Measurements from ENCODE around the gene ROBO1. TPM values are rescaled to one million over a fixed set of nuclear protein-coding genes. Genes with fewer than 3 reads are reported as not detected.

ROBO1 gene
- total and polyA plus RNA-seq, 2 of the 8 experiments (the other 6 are each of a cell fraction or from before 2014, with no cell fraction given), result 51.4 to 91.0 TPM

- 0 out of 2 replicates have a peak overlapping the region, but pooled peaks have one; percentile 14 for H2AFZ ChIP-seq (ENCODE audit: low read length)
- H3K23ac ChIP-seq (ENCODE audit: insufficient read length), result no peak overlapping the region
- no peaks in the 10 kb centered on the region for H3K23me2 ChIP-seq (ENCODE audit: low read depth, low read length)
- H3K9ac ChIP-seq (replicated peaks in 1 of 4; ENCODE audit: extremely low read depth in 1 of 4, low read depth in 3 of 4, low read length in 3 of 4), result no peak overlapping the region
- H3K14ac ChIP-seq (ENCODE audit: insufficient read length), result no peak overlapping the region
- no peak overlapping the region for H3K56ac ChIP-seq (replicated peaks; ENCODE audit: insufficient read length, low read depth, low read length)
- ChIA-PET CTCF (ENCODE audit: partially characterized antibody) (interaction anchor here (1.0 to 1.4 kb wide), 2 partner anchors 9 to 60 kb away, joined by 3 read pairs; no protein-coding TSS in a partner anchor), POLR2A (ENCODE audit: partially characterized antibody) (no interaction called here)
- H3K4ac ChIP-seq (replicated peaks; ENCODE audit: insufficient read length, low read depth, low read length), result no peak overlapping the region
- H3K9me3 ChIP-seq (ENCODE audit: insufficient read depth in 2 of 2, low read depth in 1 of 2, low read length in 1 of 2), result no peaks in the 10 kb centered on the region
- no peaks in the 10 kb centered on the region for H3K79me1 ChIP-seq (ENCODE audit: low read depth, low read length)
- no peak overlapping the region for H4K5ac ChIP-seq (ENCODE audit: insufficient read length, low read depth, low read length)
- no peak overlapping the region for H2BK12ac ChIP-seq (ENCODE audit: low read depth, low read length)
- no peak overlapping the region for H3K18ac ChIP-seq (ENCODE audit: extremely low read depth, low read length)
- H4K91ac ChIP-seq (replicated peaks; ENCODE audit: insufficient read length, low read length), result no peak overlapping the region
- no peaks in the 10 kb centered on the region for H4K20me1 ChIP-seq (replicated peaks in 1 of 2; ENCODE audit: control insufficient read depth in 1 of 2, insufficient read depth in 2 of 2, low read length in 2 of 2)
- no peak overlapping the region for H3K4me3 ChIP-seq (ENCODE audit: extremely low read depth in 1 of 4, insufficient read depth in 2 of 4, low read depth in 3 of 4, low read length in 4 of 4)
- H3K4me2 ChIP-seq (ENCODE audit: insufficient read depth in 1 of 2, low read depth in 2 of 2, low read length in 2 of 2), result no peak overlapping the region
- DNase-seq (ENCODE audit: low read depth in 1 of 2, low spot score in 2 of 2) (no peak), FAIRE-seq (no peak)
- H2BK5ac ChIP-seq (ENCODE audit: low read depth, low read length), result no peak overlapping the region
- H3K4me1 ChIP-seq (replicated peaks in 1 of 4; ENCODE audit: control insufficient read depth in 3 of 4, insufficient read depth in 4 of 4, low read length in 3 of 4), result no peaks in the 10 kb centered on the region
- H4K8ac ChIP-seq (ENCODE audit: extremely low read depth, insufficient read depth, low read length), result no peak overlapping the region
- no peak overlapping the region for H2BK15ac ChIP-seq (ENCODE audit: low read length)
- no peak overlapping the region for H2BK20ac ChIP-seq (ENCODE audit: low read length)
- WGBS, 2 experiments (ENCODE audit: extremely low coverage in 1 of 2, insufficient coverage in 1 of 2, insufficient read length in 1 of 2, insufficient replicate concordance in 2 of 2, low coverage in 1 of 2, low lambda C conversion rate in 2 of 2, missing lambda C conversion rate in 1 of 2), result 81% methylated on average over 8 of the region's 8 CpGs; no CpG with 5 or more reads in 1 of the 2 experiments
- no peaks in the 10 kb centered on the region for H3K27me3 ChIP-seq (replicated peaks in 1 of 4; ENCODE audit: control insufficient read depth in 3 of 4, extremely low read depth in 1 of 4, insufficient read depth in 3 of 4, low read length in 3 of 4)
- H3K79me2 ChIP-seq (ENCODE audit: control insufficient read depth in 1 of 2, insufficient read depth in 2 of 2, low read length in 2 of 2), result no peaks in the 10 kb centered on the region
- no peak overlapping the region for H2BK120ac ChIP-seq (replicated peaks; ENCODE audit: low read depth, low read length)
- no peak overlapping the region for H2AK5ac ChIP-seq (ENCODE audit: low read depth, low read length)
- H3K36me3 ChIP-seq (ENCODE audit: control insufficient read depth in 2 of 4, insufficient read depth in 4 of 4, low read length in 3 of 4), result no peaks in the 10 kb centered on the region
- H3K27ac ChIP-seq (ENCODE audit: low read depth, low read length), result no peak overlapping the region
- TF ChIP-seq HDAC6 (IDR thresholded peaks at IDR 0.05; ENCODE audit: low read depth, low read length) (no peak), MAFK (IDR thresholded peaks at IDR 0.05; ENCODE audit: low read depth, low read length) (no peak), RFX5 (IDR thresholded peaks at IDR 0.05; ENCODE audit: borderline replicate concordance, low read depth, low read length) (no peak), SIN3A (conservative IDR thresholded peaks at IDR 0.05 in 1 of 2, IDR thresholded peaks at IDR 0.05 in 1 of 2; ENCODE audit: low read depth in 1 of 2, low read length in 2 of 2) (no peak), GTF2F1 (IDR thresholded peaks at IDR 0.05; ENCODE audit: borderline replicate concordance, low read depth, low read length) (no peak), TCF12 (IDR thresholded peaks at IDR 0.05; ENCODE audit: low read depth, low read length) (no peak), SIX5 (IDR thresholded peaks at IDR 0.05; ENCODE audit: low read depth, low read length) (no peak), TAF7 (optimal IDR thresholded peaks at IDR 0.05; ENCODE audit: borderline replicate concordance, low read depth, low read length) (no peak), CTBP2 (IDR thresholded peaks at IDR 0.05; ENCODE audit: borderline replicate concordance, insufficient read depth, insufficient read length, low read length) (no peak)
Measured at GRCh38 chr3:79490165-79491028, 277.4 kb downstream of the ROBO1 start.
